GM12865 (cell line): ENCODE results near the gene SPRY1.

Experiments used
- DNase-seq: peaks from one replicate; pipeline ENCODE4 v3.0.0; 2010; ENCODE audit warnings: low read depth
- H3K4me3 ChIP-seq: 2 replicates; pipeline ENCODE4 v1.5.1; 2011; ENCODE audit warnings: mild to moderate bottlenecking, low read depth, low read length, control low read depth
- TF ChIP-seq, protein P1 (sequence below): IDR thresholded peaks from 2 replicates; pipeline ENCODE4 v1.5.1; 2011; ENCODE audit warnings: low read length, control low read depth, low read depth, inconsistent platforms; ENCODE audit not compliant: insufficient read depth; ENCODE audit errors: missing control alignments

SPRY1 gene

DNA sequence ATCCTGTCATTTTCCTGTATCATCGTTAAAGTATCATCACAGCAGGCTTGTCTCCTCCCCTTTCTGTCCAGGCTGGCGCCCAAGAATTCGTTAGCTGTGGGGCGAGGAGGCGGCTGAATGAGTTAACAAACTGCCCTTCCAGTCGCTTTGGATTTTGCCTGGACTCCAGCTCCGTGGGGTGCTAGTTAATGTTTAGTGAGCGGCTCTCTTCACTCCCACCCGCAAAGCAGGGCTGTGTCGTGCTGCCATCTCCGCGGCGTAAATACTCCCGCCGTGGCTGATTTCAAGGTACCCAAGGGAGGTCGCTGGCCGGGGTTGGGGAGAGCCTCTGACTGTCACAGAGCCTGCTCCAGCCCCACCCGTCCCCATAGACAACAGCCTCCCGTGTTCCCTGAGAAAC, 44.9 kb upstream of the SPRY1 start:
- TF ChIP-seq, protein P1, sequence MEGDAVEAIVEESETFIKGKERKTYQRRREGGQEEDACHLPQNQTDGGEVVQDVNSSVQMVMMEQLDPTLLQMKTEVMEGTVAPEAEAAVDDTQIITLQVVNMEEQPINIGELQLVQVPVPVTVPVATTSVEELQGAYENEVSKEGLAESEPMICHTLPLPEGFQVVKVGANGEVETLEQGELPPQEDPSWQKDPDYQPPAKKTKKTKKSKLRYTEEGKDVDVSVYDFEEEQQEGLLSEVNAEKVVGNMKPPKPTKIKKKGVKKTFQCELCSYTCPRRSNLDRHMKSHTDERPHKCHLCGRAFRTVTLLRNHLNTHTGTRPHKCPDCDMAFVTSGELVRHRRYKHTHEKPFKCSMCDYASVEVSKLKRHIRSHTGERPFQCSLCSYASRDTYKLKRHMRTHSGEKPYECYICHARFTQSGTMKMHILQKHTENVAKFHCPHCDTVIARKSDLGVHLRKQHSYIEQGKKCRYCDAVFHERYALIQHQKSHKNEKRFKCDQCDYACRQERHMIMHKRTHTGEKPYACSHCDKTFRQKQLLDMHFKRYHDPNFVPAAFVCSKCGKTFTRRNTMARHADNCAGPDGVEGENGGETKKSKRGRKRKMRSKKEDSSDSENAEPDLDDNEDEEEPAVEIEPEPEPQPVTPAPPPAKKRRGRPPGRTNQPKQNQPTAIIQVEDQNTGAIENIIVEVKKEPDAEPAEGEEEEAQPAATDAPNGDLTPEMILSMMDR: no peak
- H3K4me3 ChIP-seq: no peak overlapping the region
- no peak for DNase-seq

DNA sequence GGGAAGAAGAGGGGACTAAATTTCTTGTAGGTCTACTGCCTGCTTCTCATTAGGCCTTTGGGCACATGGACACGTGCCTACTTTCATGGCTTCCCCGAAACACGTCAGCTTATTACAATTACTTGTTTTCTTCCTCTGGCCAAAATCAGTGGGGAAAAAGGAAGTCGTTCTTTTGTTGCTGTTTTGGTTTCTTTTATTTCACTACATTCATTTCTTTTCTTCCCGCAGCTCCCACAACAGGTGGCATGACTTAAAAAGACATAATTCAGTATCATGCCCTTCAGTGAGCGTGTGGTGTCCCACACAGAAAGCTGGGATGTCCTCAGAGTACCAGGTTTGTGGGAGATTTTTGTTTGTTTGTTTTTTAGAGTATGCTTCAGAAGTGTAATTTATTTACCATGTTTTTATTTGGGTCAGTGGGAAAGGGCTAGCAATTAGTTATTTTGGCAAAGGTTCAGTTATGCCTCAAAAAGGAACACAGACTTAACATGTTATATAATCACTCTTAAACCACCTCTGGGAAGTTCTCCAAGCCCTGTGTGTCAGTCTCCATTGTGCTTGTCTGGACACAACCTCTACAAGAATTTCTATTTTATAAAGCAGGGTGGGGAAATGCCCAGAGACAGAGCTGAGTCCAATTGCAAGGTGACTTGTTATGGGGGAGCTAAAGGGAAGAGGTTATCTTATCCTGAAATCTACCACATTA, 44.2 kb upstream of the SPRY1 start:
- TF ChIP-seq, protein P1: no peak
- H3K4me3 ChIP-seq: no peak overlapping the region
- DNase-seq: no peak

DNA sequence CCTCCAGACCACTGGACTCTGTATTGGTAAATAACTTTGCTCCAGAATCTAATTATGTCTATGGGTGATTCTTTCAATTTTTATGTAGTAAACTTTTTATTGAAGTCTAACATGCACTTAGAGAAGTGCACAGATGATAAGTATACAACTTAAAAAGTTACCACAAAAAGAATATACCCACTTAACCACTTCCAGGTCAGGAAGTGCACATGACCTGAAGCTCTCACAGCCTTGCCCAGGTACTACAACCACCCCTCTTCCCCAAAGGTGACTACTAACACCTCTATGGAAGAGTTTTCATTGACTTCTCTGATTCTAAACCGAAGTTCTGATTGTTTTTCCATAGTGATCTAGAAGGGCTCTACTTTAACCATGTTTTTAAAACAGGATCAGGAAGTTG, 43.6 kb upstream of the SPRY1 start:
- DNase-seq: no peak
- H3K4me3 ChIP-seq: no peak overlapping the region
- TF ChIP-seq, protein P1: no peak

DNA sequence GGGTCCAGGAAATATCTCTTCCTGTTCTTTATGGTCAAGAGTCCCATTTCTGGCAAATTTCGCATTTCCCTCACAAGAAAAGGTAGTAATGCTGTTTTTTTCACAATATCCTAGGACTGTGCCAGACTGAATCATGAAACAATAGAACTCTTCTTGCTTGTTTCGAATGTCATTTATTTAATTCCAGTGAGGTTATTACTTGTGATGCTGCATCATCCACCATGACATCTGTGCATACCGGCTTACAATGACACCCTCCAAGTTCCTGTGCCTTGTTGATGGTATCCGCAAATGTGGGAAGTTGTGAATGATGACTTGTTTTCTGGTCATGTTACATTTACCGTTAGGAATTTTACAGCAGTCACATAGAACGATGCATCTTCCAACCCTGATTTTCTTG, 42.9 kb upstream of the SPRY1 start:
- H3K4me3 ChIP-seq: no peak overlapping the region
- DNase-seq: no peak
- TF ChIP-seq, protein P1: no peak

DNA sequence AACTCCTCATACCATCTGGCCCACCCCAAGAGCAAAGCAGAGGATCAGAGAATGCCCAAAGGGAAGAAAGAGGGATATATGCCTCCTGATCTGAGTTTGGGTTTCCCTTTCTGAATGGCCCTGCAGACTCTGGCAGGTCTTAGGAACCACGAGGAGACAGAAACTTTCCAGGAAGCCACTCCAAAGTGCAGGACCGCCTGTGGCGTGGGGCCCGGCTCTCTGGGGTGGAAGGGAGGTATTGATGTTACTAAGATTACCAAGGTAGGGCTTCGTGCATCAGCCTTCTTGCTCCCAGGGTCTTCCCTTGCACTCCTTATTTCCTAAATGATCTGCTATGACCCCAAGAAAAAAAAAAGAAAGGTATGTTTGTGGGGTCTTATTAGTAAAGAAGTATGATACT, 41.9 kb upstream of the SPRY1 start:
- no peak overlapping the region for H3K4me3 ChIP-seq
- no peak for DNase-seq
- TF ChIP-seq, protein P1: no peak

DNA sequence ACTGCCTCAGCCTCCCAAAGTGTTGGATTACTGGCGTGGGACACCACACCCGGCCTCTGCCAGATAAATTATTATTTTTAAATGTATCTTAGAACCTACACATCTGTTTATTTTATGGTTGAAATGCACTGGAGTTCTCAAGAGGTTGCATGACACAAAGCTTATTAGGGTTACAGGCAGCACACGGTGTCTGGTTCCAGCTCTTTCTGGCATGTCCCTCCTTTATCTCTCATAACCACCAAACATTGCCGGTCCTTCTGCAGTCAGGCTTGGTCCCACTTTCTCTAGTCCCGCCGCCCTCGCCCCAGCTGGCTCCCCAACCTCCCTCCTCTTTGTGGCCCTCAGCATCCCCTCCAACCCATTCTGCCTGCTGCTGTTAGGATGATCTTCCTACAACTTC, 39.7 kb upstream of the SPRY1 start:
- DNase-seq: no peak
- TF ChIP-seq, protein P1: no peak
- no peak overlapping the region for H3K4me3 ChIP-seq
